NCI-H1436 (cell line): Measurements from ENCODE around the gene TMEM50B.
"Not testable (repeated sequence)": the region's sequence is repeated elsewhere in the genome, so short reads cannot be mapped to it uniquely, and the experiment has no call there.

Experiments
- DNase-seq: peaks from one replicate; lab custom pipeline; 2025; lab: John Stamatoyannopoulos, UW

The TMEM50B gene

DNA sequence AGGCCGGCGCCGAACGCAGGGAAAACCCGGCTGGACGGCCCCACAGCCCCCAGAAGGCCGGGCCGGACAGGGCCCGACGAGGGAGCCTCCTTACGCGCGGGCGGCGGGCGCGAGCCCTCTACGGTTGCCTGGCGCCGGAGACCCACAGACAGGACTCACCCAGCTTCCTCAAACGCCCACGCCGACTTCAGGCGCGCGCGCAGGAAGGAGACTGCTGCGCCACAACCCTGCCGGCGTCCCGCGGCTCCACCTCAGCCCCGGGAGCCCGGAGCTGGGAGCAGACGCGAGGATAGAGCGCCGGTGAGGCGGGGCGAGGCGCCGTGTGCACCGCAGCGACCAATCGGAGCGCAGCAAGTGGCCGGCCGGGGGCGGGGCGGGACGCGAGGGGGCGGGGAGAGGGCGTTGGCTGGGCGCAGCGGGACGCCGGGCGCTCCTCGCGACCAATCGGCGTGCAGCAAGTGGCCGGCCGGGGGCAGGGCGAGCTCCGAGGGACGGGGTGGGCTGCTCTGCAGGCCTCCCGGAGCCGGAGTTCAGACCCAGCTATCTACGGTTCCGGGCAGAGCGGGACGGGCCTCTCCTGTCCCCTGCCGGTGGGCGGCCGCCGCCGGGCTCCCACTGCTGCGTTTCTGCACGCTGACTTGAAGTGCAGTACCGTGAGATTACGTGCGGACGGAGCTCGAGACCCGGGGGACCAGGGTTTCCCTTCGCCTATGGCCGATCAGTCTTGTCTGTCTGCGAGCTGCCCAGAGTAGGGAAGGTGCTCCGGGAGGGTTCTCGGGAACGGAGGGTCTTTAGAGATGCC is at the start of gene TMEM50B:
TSS of gene TMEM50B (minus strand) at position 296 of the 802 bp plus-strand sequence. CDS start 11,089 bp downstream, outside the sequence.
- peak; percentile 92 for DNase-seq

DNA sequence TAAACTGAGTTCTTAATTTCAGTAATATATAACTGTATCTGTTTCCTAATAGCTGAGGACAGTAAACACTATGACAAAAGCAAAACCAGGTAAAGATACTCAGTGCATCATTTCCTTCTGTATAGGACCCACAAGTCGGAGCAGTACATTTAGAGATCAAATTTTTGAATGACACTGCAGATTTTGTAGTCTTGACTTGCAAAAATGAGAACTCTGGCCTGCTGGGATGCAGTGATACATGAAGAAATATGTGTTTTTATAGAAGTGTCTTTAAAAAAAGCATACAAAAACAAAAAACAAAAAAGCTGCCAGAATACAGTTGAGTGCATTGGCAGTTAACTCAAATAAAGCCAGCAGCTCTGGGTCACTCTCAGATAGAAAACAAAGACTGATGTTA is 43.2 kb upstream of the TMEM50B start:
- DNase-seq: no peak

DNA sequence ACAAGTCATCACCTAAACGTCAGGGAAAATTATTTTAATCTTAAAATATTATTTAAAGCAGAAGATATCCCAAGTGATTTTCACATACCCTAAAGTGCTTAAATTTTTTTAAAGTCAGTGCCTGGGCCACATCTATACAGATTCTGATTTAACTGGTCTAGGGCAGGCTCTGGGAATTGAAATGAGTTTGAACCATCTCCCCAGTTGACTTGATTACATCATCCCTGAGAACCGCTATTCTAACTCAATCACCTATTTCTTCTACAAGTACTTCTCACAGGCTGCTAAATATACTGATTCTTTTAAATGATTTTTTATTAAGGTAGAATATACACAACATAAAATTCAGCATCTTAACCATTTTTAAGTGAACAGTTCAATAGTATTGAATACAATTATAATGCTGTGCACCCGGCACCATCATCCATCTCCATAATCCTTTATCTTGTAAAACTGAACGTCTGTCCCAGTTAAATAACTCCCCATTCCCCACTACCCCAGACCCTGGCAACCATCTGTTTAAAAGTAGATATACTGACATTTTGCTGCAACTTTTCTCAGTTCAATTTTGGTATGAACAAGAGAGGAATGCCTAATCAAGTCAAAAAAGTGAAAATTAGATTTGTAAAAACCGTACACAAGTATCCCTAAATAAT is 42.7 kb upstream of the TMEM50B start:
- DNase-seq: no peak

DNA sequence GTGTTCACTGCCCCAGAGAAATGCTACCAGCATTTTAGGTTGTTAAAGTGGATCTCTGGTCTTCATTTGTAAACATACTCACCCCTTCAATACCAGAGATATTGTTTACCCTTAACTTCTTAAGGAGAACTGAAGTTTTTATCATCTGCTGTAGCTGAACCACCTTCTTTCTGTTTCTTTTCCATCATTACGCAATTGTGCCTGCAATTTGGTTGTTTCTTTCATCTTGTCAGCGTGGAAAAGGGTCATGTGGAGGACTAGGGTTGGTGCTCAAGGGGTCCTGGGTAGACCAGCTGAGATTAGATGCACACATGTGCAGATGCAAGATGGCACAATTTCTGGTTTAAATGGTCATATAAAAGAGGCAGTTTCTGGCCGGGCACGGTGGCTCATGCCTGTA is 39.1 kb upstream of the TMEM50B start:
- no peak for DNase-seq

DNA sequence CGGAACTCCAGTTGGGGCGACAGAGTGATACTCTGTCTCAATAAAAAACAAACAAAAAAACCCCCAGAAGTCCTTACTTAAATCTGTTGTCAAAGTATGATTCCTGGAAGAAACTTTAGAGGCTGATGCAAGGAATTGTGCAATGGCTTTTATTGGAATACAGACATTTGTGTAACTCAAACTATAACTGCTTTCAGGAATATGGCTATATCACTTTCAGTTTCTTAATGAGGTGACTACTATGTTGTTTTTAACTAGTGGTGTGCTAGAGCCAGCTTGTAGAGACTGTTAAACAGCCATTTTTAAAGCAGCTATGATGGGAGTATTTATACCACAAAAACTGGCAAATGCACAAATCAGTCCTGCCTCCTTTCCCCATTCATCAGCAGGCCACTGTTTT is 34.5 kb upstream of the TMEM50B start:
- DNase-seq: no peak

DNA sequence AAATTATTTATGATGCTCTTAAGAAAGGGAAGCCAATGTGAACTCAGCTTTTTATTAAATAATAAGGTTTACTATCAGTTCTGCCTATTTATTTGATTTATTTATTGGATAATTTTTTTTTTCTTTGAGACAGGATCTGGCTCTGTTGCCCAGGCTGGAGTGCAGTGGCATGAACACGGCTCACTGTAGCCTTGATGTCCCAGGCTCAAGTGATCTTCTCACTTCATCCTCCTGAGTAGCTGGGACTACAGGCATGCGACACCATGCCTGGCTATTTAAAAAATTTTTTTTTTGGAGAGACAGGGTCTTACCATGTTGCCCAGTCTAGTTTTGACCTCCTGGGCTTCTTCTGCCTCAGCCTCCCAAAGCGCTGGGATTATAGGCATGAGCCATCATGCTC is 32.7 kb upstream of the TMEM50B start:
- DNase-seq: no peak

DNA sequence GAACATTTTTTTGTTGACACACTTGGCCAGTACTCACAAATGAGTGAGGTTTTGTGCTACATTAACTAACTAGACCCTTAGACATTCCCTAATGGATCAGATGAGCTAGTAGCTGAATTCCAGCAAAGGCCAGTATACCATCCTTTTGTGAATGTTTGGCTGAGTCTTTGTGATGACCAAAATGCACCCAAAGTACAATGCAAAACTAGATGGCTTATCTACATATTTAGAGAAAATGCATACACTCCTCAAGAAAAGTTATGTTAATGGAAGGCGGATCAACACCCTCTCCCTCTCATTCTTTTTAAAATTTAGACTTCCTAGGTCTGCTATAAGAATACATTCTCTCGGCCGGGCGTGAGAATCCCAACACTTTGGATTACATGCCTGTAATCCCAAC is 31.9 kb upstream of the TMEM50B start:
- no peak for DNase-seq

DNA sequence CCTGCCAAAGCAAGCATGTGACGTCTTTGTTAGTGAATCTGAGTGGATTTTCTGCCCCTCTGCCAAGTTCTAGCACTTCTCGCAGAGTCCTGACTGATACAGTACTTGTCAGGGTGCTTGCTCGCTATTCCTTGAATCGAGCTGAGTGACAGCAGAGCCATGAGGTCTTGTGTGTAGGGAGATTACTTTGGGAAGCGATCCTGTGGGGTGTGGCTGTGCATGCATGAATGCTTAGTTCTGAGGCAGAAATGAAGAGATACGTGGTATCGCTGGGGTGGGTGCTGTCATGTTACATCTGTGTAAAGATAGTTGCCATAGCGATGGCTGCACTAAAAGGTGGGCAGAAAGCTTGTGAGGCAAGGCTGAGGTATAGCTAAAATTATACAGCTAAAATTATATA is 31.1 kb upstream of the TMEM50B start:
- DNase-seq: no peak

DNA sequence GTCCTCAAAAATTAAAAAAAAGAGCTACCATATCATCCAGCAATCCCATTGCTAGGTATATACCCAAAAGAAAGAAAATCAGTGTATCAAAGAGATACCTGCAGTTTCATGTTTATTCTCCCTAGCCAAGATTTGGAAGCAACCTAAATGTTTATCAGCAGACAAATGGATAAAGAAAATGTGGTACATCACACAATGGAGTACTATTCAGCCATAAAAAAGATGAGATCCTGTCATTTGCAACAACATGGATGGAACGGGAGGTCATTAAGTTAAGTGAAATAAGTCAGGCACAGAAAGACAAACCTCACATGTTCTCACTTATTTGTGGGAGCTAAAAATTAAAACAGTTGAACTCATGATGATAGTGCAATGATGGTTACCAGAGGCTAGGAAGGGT is 27.2 kb upstream of the TMEM50B start:
- DNase-seq: not testable (repeated sequence)

DNA sequence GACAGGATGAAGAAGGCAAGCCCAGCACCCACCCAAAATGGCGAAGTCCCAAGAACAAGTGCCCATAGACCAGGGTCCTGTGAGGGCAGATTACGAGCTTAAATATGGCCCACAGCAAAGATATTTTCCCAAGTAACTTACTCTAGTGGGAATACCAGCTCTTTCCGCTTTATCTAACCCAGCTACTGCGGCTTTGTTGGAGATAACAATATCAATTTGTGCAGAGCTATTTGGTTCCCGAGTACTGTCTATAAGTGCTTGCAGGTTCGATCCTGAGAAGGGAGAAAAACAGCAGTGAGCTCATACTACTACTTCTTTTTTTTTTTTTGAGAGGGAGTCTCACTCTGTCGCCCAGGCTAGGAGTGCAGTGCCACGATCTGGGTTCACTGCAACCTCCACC is 26.1 kb upstream of the TMEM50B start:
- no peak for DNase-seq

DNA sequence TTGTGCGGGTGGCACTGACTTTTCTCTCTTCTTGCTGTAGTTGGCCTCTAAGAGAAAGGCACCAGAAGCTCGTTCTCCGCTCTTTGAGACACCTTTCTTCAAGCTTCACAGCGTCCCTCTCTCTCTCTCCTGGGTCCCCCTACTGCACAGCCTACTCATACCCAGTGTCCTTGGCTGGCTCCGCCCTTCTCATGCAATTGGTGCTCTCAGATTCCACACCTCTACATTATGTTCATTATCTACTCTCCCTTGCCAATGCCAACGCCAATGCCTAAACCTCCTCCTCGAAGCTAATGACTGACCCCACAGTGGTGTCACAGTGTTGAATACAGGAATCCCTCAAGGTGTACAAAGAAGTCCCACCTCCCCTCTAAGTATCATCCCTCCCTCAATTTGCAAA is 16.6 kb upstream of the TMEM50B start:
- no peak for DNase-seq

DNA sequence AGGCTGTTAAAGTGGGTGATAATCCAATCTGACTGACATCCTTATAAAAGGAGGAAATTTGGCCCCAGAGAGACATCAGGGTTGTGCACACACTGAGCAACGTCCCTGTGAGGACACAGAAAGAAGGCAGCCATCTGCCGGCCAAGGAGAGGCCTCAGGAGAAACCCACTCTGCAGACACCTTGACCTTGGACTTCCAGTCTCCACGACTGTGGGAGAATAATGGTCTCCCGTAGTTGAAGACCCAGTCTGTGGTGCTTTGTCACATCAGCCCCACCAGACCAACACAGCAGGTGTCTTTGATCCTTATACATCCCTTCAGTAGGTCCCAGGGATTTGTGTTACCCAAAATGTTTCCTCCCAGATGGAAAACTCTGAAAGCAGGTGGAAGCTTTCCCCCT is 16.0 kb upstream of the TMEM50B start:
- DNase-seq: no peak

DNA sequence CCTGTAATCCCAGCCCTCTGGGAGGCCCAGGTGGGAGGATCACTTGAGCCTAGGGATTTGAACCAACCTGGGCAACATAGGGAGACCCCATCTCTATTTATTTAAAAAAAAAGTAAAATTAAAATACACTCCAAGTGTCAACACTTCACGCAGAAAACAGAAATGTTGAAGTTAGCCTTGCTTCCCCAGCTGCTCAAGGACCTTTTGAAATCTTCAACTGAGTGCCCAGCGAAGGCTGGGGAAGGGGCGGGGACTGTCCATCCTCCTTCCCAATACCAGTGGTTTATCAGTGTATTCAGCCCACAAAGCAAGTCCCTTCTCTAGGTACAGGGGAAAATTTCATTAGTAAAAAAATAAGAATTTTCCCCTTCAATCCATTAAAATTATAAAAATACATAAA is 14.0 kb upstream of the TMEM50B start:
- no peak for DNase-seq

DNA sequence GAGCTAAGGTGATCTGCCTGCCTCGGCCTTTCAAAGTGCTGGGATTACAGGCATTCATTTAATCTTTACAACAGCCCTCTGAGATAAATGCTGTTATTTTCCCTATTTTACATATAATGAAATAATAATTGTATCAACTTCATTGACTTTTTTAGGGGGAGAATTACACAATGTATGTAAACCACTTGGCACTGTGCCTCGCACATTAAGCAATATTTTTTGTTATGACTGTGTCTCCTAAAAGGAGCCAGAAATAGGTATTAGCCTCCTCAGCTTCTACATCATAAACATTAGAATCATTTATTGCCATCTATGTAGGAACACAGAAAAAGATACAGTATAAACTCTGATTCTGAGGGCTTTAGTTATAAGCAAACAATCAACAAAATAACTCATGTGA is 12.8 kb upstream of the TMEM50B start:
- DNase-seq: no peak

DNA sequence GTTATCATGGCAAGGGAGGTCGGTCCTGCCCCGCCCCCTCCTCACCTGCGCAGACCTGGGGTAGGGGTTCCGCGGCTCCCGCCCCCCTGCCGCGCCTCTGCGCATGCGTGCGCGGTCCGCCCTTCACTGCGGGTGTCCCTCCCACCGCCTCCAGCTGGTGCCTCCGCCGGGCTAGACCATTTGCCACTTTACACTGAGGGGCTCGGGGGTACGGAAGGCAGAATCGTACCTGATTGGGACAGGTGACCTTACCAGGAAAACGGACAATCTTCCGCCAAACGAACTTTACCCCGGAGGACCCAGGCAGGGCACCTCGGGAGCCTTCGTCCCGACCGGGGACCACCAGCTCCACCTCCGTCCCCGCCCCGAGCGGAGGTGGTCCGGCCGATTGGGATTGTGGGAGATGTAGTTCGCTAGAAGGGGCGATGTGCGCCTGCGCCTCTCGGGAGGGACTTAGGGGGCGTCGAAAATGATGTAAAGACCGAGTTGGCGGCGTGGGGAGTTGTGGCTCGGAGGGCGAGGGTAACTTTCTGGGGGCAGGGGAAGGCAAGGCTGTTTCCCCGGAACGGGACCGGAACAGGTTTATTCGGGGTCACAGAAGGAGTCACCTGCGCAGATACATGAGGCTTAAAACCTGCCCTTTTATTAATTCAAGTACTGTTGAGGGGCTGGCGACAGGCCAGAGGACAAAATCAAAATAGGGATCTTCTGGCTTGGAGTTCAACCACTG is 11.8 kb upstream of the TMEM50B start, which contains the start of gene DNAJC28:
TSS of gene DNAJC28 (minus strand) at position 344 of the 730 bp plus-strand sequence. CDS start 2,323 bp downstream, outside the sequence.
- DNase-seq: peak; percentile 93

DNA sequence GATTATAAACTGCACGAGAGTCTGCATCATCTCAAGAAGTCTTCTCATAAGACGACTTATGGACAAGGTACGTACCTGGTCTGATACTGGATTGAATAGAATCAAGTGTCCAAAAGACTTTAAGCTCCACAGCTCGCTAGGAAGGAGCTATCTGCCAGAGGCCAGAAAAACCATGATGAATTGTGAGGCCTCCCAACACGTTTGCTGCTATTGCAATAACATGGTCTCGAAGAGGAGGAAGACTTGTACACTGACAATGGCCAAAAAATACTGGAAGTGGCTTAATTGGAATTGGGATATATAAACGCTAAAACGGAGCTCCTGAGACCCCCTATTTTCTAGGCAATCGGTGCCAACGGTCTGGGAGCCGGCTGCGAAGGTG is 11.2 kb upstream of the TMEM50B start:
- no peak for DNase-seq

DNA sequence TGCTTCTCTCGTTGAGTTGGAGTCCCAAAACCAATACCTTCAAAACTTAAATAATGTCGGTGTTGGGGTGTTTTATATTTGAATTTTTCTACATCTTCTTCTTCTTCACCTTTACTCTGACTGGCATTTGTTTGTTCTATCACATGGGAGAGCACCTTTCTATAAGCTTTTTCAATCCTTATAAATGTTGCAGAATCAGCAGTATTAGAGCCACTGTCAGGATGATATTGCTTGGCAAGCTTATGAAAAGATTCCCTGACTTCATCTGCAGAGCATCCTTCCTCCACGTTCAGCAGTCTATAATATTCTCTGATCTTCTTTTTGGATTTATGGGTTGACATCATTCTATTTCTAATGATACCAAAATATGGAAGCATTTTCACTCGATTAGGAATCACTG is 9.2 kb upstream of the TMEM50B start:
- no peak for DNase-seq

DNA sequence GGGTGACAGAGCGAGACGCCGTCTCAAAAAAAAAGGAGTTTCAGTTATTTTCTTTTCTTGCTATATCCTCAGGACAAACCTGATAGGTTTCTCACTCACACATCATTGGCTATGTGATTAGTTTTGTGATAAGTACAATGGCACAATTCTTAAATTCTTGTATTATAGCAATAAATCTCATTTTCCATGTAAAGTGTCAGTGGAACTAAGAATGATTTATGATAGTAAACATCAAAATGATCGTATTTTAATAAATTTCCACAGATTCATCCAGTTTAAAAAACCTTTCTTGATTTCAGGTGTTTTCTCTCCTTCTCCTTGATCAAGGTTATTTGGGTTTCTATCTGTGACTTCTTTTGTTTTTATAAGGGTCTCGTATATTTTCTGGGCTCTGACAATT is 8.2 kb upstream of the TMEM50B start:
- DNase-seq: no peak

DNA sequence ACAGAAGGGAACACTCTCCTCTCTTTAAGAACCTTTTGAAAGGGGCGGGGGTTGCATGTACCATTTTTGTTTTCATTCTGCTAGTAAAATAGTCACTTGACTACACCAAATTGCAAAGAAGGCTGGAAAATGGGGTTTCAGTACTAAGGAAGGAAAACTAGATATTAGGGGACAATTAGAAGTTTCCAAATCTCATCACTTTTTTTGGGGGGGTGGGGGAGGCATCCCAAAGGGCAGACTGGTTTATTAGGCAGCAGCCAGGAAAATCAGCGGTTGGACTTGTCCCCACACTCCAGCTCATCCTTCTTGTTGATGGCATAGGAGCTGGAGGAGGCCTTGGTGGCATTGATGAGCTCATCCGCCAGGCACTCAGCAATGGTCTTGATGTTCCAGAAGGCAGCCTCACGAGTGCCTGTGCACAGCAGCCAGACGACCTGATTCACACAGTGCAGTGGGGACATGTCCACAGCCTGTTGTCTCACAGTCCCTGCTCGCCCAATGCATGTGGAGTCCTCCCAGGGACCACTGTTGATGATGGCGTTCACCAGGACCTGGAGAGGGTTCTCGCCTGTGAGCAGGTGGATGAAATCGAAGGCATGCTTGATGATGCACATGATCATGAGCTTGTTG is 1.7 kb upstream of the TMEM50B start:
- no peak for DNase-seq

DNA sequence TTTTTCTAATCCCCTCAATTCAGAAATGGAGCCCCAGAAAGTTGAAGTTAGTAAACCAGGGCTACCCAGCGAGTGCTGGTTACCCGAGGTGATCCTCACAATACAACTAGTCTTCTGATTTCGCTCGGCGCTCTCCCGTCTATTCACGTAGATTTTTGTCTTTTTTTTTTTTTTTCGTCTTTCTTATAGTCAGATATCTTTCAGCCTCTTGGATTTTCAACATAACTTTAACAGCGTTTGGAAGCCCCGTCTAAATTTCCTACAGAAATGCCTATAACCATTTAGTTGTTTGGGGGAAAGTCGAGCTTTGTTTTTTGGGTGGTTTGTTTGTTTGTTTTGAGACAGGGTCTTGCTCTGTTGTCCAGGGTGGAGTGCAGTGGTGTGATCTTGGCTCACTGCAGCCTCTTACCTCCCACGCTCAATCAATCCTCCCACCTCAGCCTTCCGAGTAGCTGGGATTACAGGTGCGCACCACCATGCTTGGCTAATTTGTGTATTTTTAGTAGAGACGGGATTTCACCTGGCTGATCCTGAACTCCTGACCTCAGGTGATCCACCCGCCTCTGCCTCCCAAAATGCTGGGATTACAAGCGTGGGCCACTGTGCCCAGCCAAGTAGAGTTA is 818 bp upstream of the TMEM50B start:
- DNase-seq: no peak

DNA sequence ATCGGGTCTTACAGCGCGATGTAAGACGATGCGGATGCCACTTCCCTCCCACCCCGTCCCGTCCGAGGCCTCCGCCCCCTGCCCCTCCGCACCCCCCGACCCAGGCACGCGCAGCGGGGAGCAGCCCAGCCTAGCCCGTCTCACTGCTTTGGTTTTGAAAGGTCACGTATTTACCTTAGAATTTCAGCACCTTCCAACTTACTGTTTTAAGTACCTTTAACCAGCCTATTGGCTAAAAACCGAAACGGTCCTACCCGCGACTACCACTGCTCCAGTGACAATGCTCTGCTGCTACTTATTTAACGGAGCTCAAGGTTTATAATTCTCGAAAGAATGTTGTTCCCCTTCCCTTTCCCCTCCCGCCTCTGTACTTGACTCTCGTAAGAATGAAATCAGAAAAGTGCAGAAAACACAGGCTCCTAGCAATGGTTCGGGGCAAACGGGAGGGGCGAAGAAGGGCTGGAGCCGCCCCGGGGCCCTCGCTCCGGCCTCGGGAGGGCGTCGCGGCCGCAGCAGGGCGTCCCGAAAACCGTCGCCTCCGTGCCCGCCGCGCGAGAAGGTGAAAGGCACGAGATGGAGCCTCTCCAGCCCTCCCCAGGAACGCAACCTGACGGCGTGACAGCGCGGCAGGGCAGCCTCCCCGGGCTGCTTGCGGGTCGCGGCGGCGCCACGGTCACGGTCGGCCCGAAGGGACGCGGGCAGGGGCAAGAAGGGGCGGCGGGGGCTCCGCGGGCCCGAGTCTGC is 667 bp downstream of the TMEM50B start:
- no peak for DNase-seq
